ENCODE measurements around the gene GPC6.
A peak's percentile ranks its signal among the peaks of the same experiment; 100 is the strongest.

GPC6 gene

GRCh38 chr13:94324767-94325540 is 1098.3 kb downstream of the GPC6 start:
- Histone ChIP-seq H3K27ac (ENCODE audit: low read depth, low read length, severe bottlenecking) (peak overlapping the region; percentile 79), H3K4me1 (ENCODE audit: control insufficient read depth, insufficient read depth, low read length, poor library complexity, severe bottlenecking) (peaks cover 53% of the 10 kb centered on the region), H3K9me3 (ENCODE audit: control insufficient read depth, low read length) (peaks cover 7% of the 10 kb centered on the region), H3K4me3 (ENCODE audit: extremely low read depth, insufficient read depth, low read length, poor library complexity, severe bottlenecking) (no peak overlapping the region), H3K36me3 (ENCODE audit: control insufficient read depth, insufficient read depth, low read length) (no peaks in the 10 kb centered on the region)
- 81 to 84% methylated on average over 8 to 12 of the region's 14 CpGs for WGBS, 2 experiments (ENCODE audit: insufficient coverage in 2 of 2)

- Histone ChIP-seq H3K9me3 (ENCODE audit: control insufficient read depth, low read length) (peaks cover 7% of the 10 kb centered on the region), H3K36me3 (ENCODE audit: control insufficient read depth, insufficient read depth, low read length) (no peaks in the 10 kb centered on the region), H3K4me1 (ENCODE audit: control insufficient read depth, insufficient read depth, low read length, poor library complexity, severe bottlenecking) (peaks cover 53% of the 10 kb centered on the region), H3K4me3 (ENCODE audit: extremely low read depth, insufficient read depth, low read length, poor library complexity, severe bottlenecking) (no peak overlapping the region), H3K27ac (ENCODE audit: low read depth, low read length, severe bottlenecking) (peak overlapping the region; percentile 79)
- WGBS, 2 experiments (ENCODE audit: insufficient coverage in 2 of 2) = 78 to 100% methylated on average over 2 to 4 of the region's 6 CpGs
Measured at GRCh38 chr13:94325650-94326049, 1099.0 kb downstream of the GPC6 start.

GRCh38 chr13:94327318-94327717 is 1100.7 kb downstream of the GPC6 start:
- 45 to 56% methylated on average over 4 to 5 of the region's 6 CpGs for WGBS, 2 experiments (ENCODE audit: insufficient coverage in 2 of 2)
- Histone ChIP-seq H3K36me3 (ENCODE audit: control insufficient read depth, insufficient read depth, low read length) (no peaks in the 10 kb centered on the region), H3K27ac (ENCODE audit: low read depth, low read length, severe bottlenecking) (peak overlapping the region; percentile 76)

GRCh38 chr13:94328381-94329041 is 1101.9 kb downstream of the GPC6 start:
- H3K4me1 ChIP-seq (ENCODE audit: control insufficient read depth, insufficient read depth, low read length, poor library complexity, severe bottlenecking) = peaks cover 42% of the 10 kb centered on the region
- H3K9me3 ChIP-seq (ENCODE audit: control insufficient read depth, low read length) = no peaks in the 10 kb centered on the region
- WGBS, 2 experiments (ENCODE audit: insufficient coverage in 2 of 2) = 70 to 83% methylated on average over 6 to 8 of the region's 13 CpGs
- H3K36me3 ChIP-seq (ENCODE audit: control insufficient read depth, insufficient read depth, low read length) = no peaks in the 10 kb centered on the region
- no peak overlapping the region for H3K27ac ChIP-seq (ENCODE audit: low read depth, low read length, severe bottlenecking)
- H3K4me3 ChIP-seq (ENCODE audit: extremely low read depth, insufficient read depth, low read length, poor library complexity, severe bottlenecking) = no peak overlapping the region

More at GRCh38 chr13:94327318-94327717, 1100.7 kb downstream of the GPC6 start:
- H3K9me3 ChIP-seq (ENCODE audit: control insufficient read depth, low read length) = no peaks in the 10 kb centered on the region
- H3K4me3 ChIP-seq (ENCODE audit: extremely low read depth, insufficient read depth, low read length, poor library complexity, severe bottlenecking) = no peak overlapping the region
- peaks cover 53% of the 10 kb centered on the region for H3K4me1 ChIP-seq (ENCODE audit: control insufficient read depth, insufficient read depth, low read length, poor library complexity, severe bottlenecking)

- H3K27ac ChIP-seq (ENCODE audit: low read depth, low read length, severe bottlenecking) = peak overlapping the region; percentile 18
- H3K4me3 ChIP-seq (ENCODE audit: extremely low read depth, insufficient read depth, low read length, poor library complexity, severe bottlenecking) = no peak overlapping the region
- peaks cover 35% of the 10 kb centered on the region for H3K4me1 ChIP-seq (ENCODE audit: control insufficient read depth, insufficient read depth, low read length, poor library complexity, severe bottlenecking)
- no peaks in the 10 kb centered on the region for H3K36me3 ChIP-seq (ENCODE audit: control insufficient read depth, insufficient read depth, low read length)
- WGBS, 2 experiments (ENCODE audit: insufficient coverage in 2 of 2) = 76 to 95% methylated on average over 6 to 7 of the region's 7 CpGs
- H3K9me3 ChIP-seq (ENCODE audit: control insufficient read depth, low read length) = no peaks in the 10 kb centered on the region
Measured at GRCh38 chr13:94329277-94329676, 1102.7 kb downstream of the GPC6 start.

GRCh38 chr13:94329754-94330551 is 1103.3 kb downstream of the GPC6 start:
- Histone ChIP-seq H3K36me3 (ENCODE audit: control insufficient read depth, insufficient read depth, low read length) (no peaks in the 10 kb centered on the region), H3K9me3 (ENCODE audit: control insufficient read depth, low read length) (no peaks in the 10 kb centered on the region), H3K27ac (ENCODE audit: low read depth, low read length, severe bottlenecking) (peak overlapping the region; percentile 18), H3K4me3 (ENCODE audit: extremely low read depth, insufficient read depth, low read length, poor library complexity, severe bottlenecking) (no peak overlapping the region), H3K4me1 (ENCODE audit: control insufficient read depth, insufficient read depth, low read length, poor library complexity, severe bottlenecking) (peaks cover 28% of the 10 kb centered on the region)
- WGBS, 2 experiments (ENCODE audit: insufficient coverage in 2 of 2) = 84 to 91% methylated on average over 4 to 5 of the region's 7 CpGs

GRCh38 chr13:94330552-94331071 is 1104.0 kb downstream of the GPC6 start:
- WGBS, 2 experiments (ENCODE audit: insufficient coverage in 2 of 2) = no CpG with 5 or more reads among the region's 3 CpGs
- Histone ChIP-seq H3K36me3 (ENCODE audit: control insufficient read depth, insufficient read depth, low read length) (no peaks in the 10 kb centered on the region), H3K27ac (ENCODE audit: low read depth, low read length, severe bottlenecking) (no peak overlapping the region)

GRCh38 chr13:94331281-94331680 is 1104.7 kb downstream of the GPC6 start:
- H3K4me3 ChIP-seq (ENCODE audit: extremely low read depth, insufficient read depth, low read length, poor library complexity, severe bottlenecking) = no peak overlapping the region
- H3K9me3 ChIP-seq (ENCODE audit: control insufficient read depth, low read length) = no peaks in the 10 kb centered on the region
- H3K4me1 ChIP-seq (ENCODE audit: control insufficient read depth, insufficient read depth, low read length, poor library complexity, severe bottlenecking) = peaks cover 17% of the 10 kb centered on the region
- no peaks in the 10 kb centered on the region for H3K36me3 ChIP-seq (ENCODE audit: control insufficient read depth, insufficient read depth, low read length)
- 86 to 100% methylated on average over 2 to 3 of the region's 3 CpGs for WGBS, 2 experiments (ENCODE audit: insufficient coverage in 2 of 2)
- no peak overlapping the region for H3K27ac ChIP-seq (ENCODE audit: low read depth, low read length, severe bottlenecking)

More at GRCh38 chr13:94330552-94331071, 1104.0 kb downstream of the GPC6 start:
- Histone ChIP-seq H3K9me3 (ENCODE audit: control insufficient read depth, low read length) (no peaks in the 10 kb centered on the region), H3K4me3 (ENCODE audit: extremely low read depth, insufficient read depth, low read length, poor library complexity, severe bottlenecking) (no peak overlapping the region), H3K4me1 (ENCODE audit: control insufficient read depth, insufficient read depth, low read length, poor library complexity, severe bottlenecking) (peaks cover 24% of the 10 kb centered on the region)

- Histone ChIP-seq H3K4me3 (ENCODE audit: extremely low read depth, insufficient read depth, low read length, poor library complexity, severe bottlenecking) (no peak overlapping the region), H3K9me3 (ENCODE audit: control insufficient read depth, low read length) (no peaks in the 10 kb centered on the region), H3K4me1 (ENCODE audit: control insufficient read depth, insufficient read depth, low read length, poor library complexity, severe bottlenecking) (peaks cover 6% of the 10 kb centered on the region), H3K27ac (ENCODE audit: low read depth, low read length, severe bottlenecking) (peak overlapping the region; percentile 13), H3K36me3 (ENCODE audit: control insufficient read depth, insufficient read depth, low read length) (no peaks in the 10 kb centered on the region)
- WGBS, 2 experiments (ENCODE audit: insufficient coverage in 2 of 2) = 88 to 99% methylated on average over 4 to 9 of the region's 10 CpGs
Measured at GRCh38 chr13:94332359-94333096, 1105.9 kb downstream of the GPC6 start.
